ENCODE measurements around the gene IRF9. TPM values are rescaled to one million over a fixed set of nuclear protein-coding genes. Genes with fewer than 3 reads are reported as not detected.

The IRF9 gene
- total RNA-seq, 4 donors from 2014 or later, result 31.6 to 83.1 (median 55.9) TPM

DNA sequence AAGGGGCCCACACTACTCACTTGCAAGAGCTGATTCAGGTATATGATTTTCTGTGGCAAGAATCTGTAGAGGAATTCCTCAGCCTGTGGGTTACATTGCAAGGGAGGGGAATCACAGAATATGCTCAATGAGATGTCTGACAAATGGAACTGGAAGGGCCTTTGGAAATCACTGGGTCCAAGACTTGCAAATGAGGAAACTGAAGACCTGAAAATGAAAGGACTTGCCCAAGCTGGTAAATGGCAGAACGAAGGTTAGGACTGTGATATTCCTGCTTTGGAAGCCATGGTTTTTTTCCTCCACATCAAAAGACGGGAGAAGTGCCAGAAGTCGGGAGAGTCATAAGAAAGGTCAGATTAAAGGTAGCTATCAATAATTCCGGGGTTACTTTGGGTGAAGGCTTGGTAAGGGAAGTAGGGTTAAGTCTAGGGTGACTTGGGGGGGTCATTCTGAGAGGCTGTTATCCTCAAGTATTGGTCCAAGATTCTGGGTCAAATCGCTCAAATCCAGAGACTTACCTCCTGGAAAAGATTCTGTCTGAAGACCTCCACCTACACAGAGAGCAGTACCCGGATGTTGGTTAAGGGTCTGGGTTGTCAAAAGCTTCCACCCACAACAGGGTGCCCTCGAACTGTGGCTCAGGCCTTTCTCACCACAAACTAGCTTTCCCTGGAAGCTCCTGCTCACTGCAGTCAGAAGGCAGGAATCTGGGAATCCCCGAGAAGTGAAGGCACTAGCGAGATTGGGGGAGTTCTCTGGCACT lies 15.2 kb upstream of the IRF9 start:
- TF ChIP-seq, protein P1, sequence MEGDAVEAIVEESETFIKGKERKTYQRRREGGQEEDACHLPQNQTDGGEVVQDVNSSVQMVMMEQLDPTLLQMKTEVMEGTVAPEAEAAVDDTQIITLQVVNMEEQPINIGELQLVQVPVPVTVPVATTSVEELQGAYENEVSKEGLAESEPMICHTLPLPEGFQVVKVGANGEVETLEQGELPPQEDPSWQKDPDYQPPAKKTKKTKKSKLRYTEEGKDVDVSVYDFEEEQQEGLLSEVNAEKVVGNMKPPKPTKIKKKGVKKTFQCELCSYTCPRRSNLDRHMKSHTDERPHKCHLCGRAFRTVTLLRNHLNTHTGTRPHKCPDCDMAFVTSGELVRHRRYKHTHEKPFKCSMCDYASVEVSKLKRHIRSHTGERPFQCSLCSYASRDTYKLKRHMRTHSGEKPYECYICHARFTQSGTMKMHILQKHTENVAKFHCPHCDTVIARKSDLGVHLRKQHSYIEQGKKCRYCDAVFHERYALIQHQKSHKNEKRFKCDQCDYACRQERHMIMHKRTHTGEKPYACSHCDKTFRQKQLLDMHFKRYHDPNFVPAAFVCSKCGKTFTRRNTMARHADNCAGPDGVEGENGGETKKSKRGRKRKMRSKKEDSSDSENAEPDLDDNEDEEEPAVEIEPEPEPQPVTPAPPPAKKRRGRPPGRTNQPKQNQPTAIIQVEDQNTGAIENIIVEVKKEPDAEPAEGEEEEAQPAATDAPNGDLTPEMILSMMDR (IDR thresholded peaks at IDR 0.05; ENCODE audit: low read depth), result no peak

DNA sequence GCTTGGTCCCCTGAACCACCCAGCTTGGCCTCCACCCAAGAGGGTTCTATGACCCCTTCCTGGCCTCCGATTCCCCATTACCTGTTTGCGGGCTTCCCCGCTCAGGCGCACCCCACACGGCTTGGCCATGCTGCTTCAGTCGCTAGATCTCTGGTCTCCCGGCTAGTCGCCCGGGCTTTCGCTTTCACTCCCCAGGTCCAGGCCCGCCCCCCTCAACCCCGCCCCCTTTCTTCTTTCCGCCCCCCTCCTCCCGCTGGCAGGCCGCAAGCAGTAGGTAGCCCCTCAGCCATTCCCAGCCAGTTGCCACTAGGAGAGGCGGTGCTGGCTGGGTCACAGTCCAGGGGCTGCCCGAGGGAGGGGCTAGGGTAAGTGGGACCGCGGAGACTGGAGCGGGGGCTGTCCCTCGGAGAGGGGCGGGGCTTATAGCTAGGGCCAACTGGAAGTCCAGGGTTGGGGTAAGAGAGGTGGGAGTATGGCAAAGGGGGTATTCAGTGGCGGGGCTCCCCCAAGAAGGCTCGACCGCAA lies 14.6 kb upstream of the IRF9 start, which contains the start of gene PSME2:
Gene PSME2 (minus strand): TSS at position 158 of the 525 bp plus-strand sequence. CDS start 29 bp downstream, at position 129.
- TF ChIP-seq, protein P1 (IDR thresholded peaks at IDR 0.05; ENCODE audit: low read depth), result no peak

DNA sequence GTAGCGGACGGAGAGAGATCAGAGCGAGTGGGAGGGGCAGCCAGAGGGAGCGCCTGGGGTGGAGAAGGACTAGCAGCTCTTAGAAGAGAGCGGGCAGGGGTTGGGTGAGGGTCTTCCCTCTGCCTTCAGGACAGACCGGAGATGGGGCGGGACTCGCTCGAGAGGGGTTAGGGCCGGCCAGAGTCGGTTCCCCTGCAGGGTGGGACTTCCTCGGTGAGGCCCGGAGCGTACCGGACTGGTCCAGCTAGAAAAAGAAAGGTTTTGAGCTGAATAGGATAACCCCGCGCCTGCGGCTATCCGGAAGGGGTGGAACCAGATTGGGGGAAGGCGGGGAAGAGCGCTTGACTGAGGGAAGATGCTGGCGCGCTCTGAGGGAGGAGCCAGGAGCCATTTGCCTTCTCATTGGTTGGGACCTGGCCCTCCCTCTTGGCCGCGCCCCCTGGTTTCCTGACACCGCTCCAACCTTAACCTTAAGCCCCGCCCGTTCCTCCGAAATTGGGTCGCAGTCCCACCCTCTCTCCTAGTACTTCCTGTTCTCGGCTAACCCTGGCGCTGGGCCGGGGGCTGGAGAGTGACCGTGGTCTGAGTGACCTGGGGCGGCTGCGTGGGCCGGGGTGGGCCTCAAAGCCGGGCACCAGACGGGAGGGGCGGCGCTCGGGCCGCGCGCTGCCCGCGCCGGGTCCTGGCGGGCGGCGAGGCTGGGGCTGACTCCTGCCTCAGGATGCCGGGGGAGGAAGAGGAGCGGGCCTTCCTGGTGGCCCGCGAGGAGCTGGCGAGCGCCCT lies 13.9 kb upstream of the IRF9 start, which contains the start of gene RNF31:
Gene RNF31 (plus strand): TSS at position 521 of the 783 bp plus-strand sequence. CDS start 201 bp downstream, at position 722.
- TF ChIP-seq, protein P1 (IDR thresholded peaks at IDR 0.05; ENCODE audit: low read depth), result no peak

DNA sequence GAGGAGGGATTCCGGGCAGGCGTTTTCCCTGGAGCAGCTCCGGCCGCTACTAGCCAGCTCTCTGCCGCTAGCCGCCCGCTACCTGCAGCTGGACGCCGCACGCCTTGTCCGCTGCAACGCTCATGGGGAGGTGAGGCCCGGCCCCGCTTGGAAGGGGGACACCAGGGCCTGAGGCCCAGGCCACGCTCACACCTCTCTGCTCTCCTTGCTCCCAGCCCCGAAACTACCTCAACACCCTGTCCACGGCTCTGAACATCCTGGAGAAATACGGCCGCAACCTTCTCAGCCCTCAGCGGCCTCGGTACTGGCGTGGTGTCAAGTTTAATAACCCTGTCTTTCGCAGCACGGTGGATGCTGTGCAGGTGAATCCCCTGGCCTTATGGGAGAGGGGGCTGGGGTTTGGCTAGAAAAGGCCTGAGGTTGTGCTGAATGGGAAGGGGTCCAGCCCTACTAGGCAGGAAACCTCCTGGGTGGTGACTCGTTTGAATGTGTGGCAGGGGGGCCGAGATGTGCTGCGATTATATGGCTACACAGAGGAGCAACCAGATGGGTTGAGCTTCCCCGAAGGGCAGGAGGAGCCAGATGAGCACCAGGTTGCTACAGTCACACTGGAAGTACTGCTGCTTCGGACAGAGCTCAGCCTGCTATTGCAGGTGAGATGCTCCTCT lies 13.2 kb upstream of the IRF9 start:
- TF ChIP-seq, protein P1 (IDR thresholded peaks at IDR 0.05; ENCODE audit: low read depth), result no peak

DNA sequence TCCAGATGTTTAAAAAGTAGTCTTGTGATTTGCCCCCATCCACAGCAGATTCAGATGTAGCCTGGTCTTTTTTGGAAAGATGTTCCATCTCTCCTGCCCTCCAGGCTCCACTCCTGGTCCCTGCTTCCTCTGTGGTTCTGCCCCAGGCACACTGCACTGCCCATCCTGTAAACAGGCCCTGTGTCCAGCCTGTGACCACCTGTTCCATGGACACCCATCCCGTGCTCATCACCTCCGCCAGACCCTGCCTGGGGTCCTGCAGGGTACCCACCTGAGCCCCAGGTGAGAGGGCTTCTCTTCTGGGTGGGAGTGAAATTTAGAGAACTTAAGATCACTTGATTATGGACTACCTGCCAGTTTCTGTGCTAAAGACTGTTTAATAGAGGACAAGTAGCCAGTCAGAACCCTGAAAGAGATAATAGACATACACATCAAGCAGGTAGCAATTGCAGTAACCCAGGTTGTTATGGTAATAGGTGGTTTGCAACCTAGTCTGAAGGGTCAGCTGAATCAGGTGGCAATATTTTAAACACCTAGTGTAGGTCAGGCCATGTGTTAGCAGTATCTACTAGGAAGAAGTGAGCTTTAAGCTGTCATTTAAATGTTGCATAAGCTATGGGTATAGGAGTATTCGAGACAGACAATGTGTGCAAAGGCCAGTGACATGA lies 11.6 kb upstream of the IRF9 start:
- TF ChIP-seq, protein P1 (IDR thresholded peaks at IDR 0.05; ENCODE audit: low read depth), result no peak

DNA sequence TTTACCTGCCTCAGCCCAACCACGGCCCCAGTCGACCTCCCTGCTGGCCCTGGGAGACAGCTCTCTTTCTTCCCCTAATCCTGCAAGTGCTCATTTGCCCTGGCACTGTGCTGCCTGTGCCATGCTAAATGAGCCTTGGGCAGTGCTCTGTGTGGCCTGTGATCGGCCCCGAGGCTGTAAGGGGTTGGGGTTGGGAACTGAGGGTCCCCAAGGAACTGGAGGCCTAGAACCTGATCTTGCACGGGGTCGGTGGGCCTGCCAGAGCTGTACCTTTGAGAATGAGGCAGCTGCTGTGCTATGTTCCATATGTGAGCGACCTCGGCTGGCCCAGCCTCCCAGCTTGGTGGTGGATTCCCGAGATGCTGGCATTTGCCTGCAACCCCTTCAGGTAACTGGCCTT lies 11.0 kb upstream of the IRF9 start:
- TF ChIP-seq, protein P1 (IDR thresholded peaks at IDR 0.05; ENCODE audit: low read depth), result no peak

Data from subcutaneous adipose tissue (tissue), 4 donors.